Measurements from ENCODE around the gene NFKB1.

GRCh38 chr4:102585329-102585728, 84.2 kb downstream of the NFKB1 start:
- TF ChIP-seq CTCF (IDR thresholded peaks at IDR 0.05), result no peak
- TF ChIP-seq POLR2A (IDR thresholded peaks at IDR 0.05), result no peak
- no peak for TF ChIP-seq EP300 (IDR thresholded peaks at IDR 0.05)
